ENCODE data around the gene CAND2.
"Not testable (repeated sequence)": the region's sequence is repeated elsewhere in the genome, so short reads cannot be mapped to it uniquely, and the experiment has no call there.

Gene CAND2

DNA sequence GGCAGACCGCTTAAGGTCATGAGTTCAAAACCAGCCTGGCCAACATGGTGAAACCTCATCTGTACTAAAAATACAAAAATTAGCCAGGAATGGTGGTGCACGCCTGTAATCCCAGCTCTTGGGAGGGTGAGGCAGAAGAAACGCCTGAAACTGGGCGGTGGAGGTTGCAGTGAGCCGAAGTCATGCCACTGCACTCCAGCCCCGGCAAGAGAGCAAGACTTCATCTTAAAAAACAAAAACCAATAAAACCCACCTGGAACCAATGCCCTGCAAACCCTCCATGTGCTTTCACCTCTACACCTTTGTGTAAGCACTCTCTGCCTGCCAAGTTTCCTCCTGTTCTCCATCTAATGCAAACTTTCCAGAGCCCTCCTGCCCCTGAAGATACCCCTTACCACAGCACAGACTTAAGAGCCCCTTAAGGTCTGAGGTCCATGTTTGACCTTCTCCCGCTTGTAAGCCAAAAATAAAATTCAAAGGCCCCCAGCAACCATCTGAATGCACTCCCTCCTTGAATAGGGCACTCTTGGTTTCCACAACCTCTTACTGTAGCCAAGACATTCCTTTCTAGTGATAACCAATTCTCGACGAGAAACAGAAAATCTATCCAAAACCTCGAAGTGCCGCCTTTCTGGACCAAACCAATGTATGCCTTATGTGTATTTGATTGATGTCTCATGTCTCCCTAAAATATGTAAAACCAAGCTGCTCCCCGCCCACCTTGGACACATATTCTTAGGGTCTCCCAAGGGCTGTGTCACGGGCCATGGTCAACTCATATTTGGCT, 41.9 kb downstream of the CAND2 start:
- H3K4me3 ChIP-seq (ENCODE audit: low read length), result peak overlapping the region; percentile 8
- peak; percentile 26 for DNase-seq (ENCODE audit: low read depth)
- TF ChIP-seq, protein P1, sequence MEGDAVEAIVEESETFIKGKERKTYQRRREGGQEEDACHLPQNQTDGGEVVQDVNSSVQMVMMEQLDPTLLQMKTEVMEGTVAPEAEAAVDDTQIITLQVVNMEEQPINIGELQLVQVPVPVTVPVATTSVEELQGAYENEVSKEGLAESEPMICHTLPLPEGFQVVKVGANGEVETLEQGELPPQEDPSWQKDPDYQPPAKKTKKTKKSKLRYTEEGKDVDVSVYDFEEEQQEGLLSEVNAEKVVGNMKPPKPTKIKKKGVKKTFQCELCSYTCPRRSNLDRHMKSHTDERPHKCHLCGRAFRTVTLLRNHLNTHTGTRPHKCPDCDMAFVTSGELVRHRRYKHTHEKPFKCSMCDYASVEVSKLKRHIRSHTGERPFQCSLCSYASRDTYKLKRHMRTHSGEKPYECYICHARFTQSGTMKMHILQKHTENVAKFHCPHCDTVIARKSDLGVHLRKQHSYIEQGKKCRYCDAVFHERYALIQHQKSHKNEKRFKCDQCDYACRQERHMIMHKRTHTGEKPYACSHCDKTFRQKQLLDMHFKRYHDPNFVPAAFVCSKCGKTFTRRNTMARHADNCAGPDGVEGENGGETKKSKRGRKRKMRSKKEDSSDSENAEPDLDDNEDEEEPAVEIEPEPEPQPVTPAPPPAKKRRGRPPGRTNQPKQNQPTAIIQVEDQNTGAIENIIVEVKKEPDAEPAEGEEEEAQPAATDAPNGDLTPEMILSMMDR (conservative IDR thresholded peaks at IDR 0.05; ENCODE audit: low read length), result no peak

GRCh38 chr3:12839156-12839946, 42.9 kb downstream of the CAND2 start:
- H3K4me3 ChIP-seq (ENCODE audit: low read length), result peak overlapping the region; percentile 98
- no peak for DNase-seq (ENCODE audit: low read depth)
- TF ChIP-seq, protein P1 (conservative IDR thresholded peaks at IDR 0.05; ENCODE audit: low read length), result no peak

GRCh38 chr3:12840148-12840547, 43.7 kb downstream of the CAND2 start:
- DNase-seq (ENCODE audit: low read depth), result not testable (repeated sequence)
- H3K4me3 ChIP-seq (ENCODE audit: low read length), result peak overlapping the region; percentile 98

DNA sequence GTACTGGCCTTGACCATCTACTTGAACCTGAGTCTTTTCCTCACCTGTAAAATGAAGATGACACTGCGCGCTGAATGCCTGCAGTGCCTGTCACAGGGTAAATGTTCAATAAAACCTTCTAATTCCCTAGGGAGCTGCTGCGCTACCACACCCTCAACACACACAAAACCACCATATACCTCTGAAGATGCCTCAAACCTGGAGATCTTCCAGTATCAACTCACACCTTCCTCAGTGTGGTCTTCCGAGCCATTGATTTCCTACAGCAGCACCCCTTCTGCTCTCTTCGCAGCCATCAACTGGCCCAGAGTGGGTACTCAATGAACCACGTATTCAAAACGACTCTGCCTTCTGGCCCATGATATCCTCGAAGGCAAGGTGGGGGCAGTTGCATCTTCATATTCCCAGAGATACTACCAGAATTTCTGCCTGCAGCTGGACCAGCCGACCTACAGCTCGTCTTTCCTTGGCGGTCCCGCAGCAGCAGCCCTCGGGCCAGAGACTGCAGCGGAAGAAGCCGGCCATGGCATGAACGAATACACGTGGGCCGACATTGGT, 44.2 kb downstream of the CAND2 start:
- DNase-seq (ENCODE audit: low read depth), result peak; percentile 17
- H3K4me3 ChIP-seq (ENCODE audit: low read length), result peak overlapping the region; percentile 98
- TF ChIP-seq, protein P1 (conservative IDR thresholded peaks at IDR 0.05; ENCODE audit: low read length), result no peak

GRCh38 chr3:12841149-12841969, 44.9 kb downstream of the CAND2 start, which contains the start of gene RPL32:
Gene RPL32, minus strand, starts transcription at chr3:12841565. Its CDS starts 1,328 bp downstream, at chr3:12840237.
- DNase-seq (ENCODE audit: low read depth), result peak; percentile 97
- H3K4me3 ChIP-seq (ENCODE audit: low read length), result peak within 1 kb of the TSS; percentile 98
- TF ChIP-seq, protein P1 (conservative IDR thresholded peaks at IDR 0.05; ENCODE audit: low read length), result peak; percentile 79

- H3K4me3 ChIP-seq (ENCODE audit: low read length), result peak overlapping the region; percentile 32
- DNase-seq (ENCODE audit: low read depth), result no peak
- TF ChIP-seq, protein P1 (conservative IDR thresholded peaks at IDR 0.05; ENCODE audit: low read length), result no peak
These were observed 45.5 kb downstream of the CAND2 start for GRCh38 chr3:12841970-12842328.

DNA sequence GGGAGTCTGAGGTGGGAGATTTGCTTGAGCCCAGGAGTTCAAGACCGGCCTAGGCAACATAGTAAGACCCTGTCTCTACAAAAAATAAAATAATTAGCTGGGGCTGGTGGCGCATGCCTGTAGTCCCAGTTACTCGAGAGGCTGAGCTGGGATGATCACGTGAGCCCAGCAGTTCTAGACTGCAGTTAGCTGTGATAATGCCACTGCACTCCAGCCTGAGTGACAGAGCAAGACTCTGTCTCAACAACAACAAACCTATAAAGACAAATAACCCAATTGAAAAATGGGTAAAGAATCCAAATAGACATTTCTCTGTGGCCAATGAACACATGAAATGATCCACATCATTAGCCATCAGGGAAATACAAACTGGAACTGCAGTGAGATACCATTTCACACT, 46.0 kb downstream of the CAND2 start:
- DNase-seq (ENCODE audit: low read depth), result no peak
- H3K4me3 ChIP-seq (ENCODE audit: low read length), result no peak overlapping the region
- TF ChIP-seq, protein P1 (conservative IDR thresholded peaks at IDR 0.05; ENCODE audit: low read length), result no peak
